Measurements from ENCODE around the gene TCF12.

Gene TCF12

DNA sequence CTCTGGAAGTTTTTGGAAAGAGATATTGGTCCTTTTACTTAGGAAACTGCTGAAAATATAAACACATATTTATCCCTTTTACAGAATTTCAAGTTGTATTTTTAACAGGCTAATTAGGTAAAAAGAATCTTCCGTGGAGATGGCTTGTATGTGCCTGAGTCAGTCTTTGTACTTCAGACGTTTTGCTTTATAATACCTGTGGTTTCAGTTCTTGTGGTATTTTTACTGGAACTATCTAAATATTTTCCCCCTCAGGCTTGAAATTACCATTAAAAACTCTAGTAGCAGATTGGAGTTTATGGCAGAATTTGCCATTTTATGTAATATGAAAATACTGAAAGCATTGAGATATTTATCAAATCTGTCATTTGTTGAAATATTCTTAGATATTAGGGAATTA, 306.2 kb downstream of the TCF12 start:
- DNase-seq: no peak

DNA sequence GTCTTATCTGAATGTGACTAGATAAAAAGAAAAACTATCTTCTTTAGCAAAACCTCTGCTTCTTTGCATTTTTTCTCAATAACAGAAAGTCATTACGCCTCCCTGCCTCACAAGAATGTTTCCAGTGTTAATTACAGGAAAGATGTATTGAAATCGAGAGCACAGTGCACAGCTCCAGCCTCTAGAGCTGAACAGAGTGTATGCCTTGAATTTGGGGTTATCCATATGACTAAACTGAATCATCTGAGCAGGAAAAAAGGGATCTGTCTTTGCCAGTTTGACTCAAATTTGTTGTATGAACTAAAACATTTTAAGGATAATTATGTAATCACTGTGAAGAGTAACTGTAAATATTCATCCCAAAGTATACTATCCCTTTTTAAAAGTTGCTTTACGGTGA, 308.7 kb downstream of the TCF12 start:
- DNase-seq: no peak

DNA sequence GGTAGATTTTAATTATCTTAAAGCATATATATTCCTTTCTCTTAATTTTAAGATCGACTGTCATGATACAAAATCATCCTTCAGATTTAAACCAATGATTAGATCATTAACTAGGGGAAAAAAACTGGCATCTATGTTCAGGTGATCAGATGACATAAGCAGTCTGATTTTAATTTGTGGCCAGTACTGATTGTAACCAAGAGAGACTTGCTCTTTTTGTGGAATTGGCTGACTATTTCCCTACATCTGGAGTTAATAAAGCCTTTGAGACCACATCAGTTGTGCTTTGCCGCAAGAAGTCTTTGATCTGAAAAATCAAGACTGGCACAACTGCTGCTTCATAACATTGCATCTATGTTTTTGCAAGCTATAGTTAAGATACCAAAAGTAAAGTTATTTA, 309.5 kb downstream of the TCF12 start:
- no peak for DNase-seq

DNA sequence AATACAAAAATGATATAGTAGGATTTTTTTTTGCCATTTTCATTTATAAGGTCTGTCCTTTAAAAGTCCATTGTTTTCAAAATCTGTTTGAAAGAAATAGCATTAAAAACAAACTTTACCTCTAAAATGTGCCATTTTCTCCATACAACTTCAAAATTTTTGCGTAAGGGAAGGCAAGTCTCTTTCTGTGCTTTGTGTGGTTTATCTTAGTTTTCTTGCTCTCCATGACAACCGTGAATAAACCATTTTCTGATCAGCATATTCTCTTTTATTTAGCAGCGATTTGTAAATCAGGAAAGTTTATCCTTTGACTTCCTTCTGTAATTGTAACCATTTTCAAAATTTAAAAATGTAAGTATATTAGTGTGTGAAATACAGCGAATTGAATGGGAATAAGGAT, 310.0 kb downstream of the TCF12 start:
- no peak for DNase-seq

DNA sequence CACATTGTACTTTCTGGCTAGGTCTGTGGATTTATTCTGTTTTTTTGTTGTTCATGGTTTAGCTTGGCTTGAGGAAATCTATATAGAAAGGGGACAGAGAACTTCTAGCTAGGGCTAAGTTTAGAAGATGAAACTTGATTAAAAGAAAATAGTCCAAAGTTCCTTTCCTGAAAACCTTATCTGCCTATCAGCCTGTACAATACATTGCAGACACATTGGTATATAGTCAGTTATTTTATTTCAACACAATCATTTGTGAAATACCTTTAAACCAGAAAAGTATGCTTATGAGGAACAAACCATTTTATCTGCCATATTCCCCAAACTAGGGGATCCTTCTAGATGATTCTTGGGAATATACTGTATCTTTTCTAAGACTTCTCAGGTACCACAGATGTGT, 310.6 kb downstream of the TCF12 start:
- DNase-seq: no peak

DNA sequence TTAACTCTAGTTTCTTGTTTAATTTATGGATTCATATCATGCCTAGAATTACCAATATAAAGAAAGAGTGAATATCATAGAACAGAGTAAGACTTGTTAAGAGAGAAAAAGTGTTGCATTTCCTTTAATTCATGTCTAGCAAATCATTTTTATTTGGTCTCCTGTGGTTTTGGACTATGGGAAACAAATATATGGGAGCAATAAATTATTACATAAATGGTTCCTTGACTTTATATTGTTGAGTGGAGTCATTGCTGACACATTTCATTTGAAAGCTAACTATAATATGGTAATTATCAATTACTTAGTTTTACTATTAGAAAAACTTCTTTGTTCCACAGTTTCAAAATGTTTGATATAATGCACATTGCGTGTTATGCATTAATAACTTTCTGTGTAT, 313.1 kb downstream of the TCF12 start:
- DNase-seq: no peak

DNA sequence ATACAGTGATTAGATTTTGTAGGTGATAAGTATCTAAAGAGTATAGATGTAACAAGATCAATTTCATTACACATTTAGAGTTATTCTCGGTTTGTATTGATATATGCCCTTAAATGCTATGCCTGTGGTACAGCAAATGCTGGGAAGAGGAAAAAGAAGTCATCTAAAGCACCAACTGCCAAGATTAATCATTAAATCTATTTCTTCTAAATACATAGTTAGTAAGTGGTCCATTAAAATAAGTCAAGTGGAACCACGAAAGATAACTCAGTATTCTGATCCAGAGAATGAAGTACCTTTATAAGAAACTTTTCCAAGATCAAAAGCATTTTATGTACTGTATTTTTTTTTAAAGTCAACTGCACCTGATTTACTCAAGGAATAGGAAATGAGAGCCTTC, 315.7 kb downstream of the TCF12 start:
- no peak for DNase-seq

DNA sequence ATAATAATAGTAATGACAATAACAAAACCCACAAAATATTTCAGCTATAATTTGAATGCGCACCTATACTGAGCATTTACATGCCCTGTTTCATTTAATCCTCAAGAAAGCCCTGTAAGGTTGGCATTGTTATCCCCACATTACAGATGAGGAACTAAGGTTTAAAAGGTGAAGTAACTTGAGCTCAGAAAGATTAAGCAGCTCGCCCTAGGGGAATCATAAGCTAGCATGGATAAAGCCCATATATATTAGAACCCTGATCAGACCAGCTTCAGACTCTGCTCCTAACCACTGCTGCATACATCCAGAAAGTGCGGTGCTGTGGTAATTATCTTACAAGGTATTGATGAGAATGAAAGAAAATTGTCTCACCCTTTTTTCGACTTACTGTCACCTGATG, 316.7 kb downstream of the TCF12 start:
- DNase-seq: no peak

DNA sequence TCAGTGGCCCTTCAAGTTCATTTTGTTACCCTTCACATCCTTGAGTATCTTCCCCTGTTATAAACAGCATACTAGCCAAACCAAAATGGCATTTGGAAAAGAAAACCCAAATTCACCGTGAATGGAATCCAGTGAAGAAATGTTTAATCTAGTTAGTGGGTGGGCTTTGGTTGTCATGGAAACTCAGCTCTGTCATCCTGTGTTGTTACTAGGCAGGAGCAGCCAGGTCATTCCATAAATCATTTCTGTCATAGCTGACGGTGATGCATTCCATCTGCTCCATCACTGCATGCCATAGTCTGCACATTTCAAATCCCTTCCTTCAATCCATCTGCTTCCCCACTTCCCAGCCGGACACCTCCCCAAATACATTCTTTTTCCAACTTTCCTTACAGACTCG, 317.4 kb downstream of the TCF12 start:
- DNase-seq: no peak

DNA sequence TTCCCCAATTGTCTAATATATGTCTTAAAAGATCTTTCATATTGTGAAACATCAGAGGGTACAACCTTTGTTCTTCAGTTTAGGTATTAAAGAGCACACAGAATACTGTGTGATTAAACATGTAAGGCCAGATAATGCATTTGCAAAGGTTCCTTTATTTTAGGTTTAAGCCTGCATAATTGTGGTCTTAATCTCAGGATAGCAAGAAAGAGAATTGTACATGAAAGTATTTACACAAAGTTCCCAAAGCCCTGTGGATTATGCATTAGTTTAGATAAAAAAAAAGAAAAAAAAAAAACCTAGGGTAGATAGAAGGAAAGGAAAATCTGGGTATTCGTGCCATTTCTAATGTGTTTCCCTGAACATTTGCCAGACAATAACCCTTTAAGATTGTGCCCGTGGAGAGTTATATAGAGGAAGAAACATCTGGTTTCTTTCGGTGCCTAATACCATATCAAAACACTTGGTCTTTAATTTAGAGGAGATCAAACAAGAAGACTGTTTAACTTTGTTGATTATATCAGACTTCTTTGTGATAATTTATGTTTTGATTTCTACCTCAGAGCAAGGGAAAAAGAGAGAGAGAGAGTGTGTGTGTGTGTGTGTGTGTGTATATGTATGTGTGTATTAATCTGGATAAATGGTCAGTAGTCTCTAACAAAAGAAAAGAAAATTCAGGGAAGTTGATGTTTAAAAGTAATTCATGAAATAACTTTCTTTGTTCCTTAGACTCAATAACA, 318.3 kb downstream of the TCF12 start:
- no peak for DNase-seq

DNA sequence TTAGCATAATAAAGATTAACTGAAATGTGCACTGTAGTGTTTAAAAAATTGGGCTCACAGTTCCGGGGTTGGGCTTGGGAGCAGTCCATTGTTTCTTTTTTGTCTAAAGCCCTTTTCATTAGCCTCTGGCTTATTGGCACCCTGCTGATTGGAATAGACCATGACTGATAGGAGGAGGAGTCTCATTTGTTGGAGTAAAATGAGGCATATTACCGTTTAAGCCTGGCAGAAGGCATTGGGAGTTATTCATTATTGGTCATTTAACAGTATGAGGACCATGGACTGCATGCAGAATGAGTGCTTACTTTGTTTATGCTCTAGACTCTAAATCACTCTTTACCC, 318.8 kb downstream of the TCF12 start:
- no peak for DNase-seq

DNA sequence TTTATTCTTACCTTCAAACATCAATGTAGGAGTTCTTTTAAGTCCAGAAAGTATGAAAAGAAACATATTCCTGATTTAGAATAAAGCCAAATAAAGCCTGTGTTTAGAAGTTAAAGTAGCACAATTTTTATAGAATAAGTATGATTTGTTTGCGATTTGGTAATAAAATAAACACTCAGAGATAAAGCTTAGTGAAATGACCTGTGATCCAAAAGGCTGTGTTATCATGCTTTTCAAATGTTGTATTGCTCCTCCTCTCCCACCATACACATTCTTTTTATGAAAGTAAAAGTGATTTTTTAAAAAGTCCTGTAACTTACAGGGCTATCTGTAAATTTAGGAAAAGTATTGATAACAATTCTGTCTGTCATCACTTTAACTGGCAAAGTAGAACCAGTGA, 319.2 kb downstream of the TCF12 start:
- no peak for DNase-seq

DNA sequence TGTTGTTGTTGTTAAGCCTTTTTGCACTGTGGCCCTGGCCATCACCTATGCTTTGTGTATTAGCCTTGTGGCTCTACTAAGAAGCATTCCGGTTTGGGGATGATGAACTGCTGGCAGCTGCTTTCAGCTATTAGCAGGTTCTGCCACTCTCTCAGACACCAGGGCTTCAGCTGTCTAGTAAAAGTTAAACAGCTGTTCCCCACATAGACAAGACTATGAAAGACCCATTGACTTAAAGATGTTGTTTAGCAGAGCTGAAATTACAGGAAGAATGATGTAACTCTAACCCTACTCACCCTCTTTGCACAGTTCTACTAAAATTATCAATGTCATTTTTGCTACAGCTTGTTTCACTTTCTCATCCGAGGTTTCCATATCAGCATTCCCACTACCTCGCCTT, 326.7 kb downstream of the TCF12 start:
- no peak for DNase-seq

DNA sequence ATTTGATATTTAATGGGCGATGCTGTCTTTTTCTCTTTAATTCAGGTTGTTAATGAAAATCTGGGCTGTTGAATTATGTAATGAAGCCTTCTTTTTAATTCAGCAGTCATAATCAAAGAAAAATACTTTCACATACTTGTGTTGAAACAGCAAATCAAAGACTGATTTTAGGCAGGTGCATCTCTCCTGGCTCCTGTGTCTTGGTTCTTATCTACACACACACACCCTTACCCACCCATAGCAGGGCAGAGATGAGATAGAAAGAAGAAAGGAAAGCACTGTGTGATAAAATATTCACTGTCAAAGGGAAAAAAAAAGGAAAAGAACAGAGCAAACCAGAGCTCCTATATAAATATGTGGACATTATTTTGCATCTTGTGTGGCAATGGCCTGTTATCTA, 327.3 kb downstream of the TCF12 start:
- no peak for DNase-seq

DNA sequence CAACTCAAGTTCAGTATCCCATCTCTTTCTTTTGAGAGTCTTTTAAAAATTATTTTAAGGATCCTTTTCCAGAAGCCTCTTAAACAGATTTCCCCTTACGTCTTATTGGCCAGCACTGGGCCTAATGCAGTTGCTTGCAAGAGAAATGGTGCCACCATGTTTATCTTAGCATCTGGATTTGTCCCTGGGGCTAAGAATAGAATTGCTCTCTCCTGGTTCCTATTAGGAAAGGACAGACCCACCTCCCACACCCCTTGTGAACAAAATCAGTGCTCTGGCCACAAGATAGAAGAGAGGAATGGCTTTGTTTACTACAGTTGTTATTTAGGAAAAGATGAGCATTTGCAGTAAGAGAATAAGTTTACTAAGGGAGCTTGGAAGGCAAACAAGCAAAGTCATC, 329.6 kb downstream of the TCF12 start:
- no peak for DNase-seq

DNA sequence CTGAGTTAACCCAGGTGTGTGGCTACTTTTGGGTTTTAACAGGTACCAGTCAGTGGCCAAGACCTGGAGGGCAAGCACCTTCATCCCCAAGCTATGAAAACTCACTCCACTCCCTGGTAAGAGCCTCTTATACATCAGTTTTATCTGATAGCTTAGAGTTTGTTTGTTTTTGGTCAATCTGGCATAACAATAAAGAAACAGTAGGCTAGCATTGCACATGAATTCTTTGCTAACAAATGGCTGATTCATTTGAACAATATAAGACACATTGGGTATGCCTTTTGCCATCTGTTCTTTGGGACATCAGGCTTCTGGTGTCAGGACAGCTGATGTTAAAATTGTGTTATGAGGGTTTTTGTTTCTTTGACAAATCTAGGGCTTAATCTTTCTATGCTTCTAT, 332.9 kb downstream of the TCF12 start:
- no peak for DNase-seq

DNA sequence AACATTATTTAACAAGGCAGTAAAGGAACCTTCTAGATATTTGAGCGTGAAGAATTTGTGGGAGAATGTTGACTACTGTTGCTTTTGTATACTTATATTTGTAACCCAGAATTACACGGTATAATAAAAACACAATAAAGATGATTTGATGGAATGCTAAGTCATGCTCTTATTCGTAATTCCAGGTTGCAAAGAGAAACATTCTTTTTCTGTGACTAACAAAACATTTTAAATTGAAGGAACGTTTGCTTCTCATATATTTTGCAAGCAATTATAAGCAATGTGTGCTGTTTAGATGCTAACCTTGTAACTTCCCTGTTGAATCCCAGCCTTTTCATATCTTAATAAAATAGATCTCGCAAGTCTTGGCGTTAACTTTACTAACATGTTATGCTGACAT, 333.5 kb downstream of the TCF12 start:
- DNase-seq: no peak

DNA sequence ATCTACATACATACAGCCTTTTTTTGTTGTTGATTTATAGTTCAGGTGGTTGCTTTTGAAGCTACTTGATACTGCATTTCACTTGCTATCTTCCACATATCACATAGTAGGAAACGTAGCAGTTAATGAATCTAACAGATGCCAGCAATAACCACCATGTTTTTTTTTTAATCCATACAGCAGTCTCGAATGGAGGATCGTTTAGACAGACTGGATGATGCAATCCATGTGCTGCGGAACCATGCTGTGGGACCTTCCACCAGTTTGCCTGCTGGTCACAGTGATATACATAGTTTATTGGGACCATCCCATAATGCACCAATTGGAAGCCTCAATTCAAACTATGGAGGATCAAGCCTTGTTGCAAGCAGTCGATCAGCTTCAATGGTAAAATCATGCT, 334.6 kb downstream of the TCF12 start:
- DNase-seq: no peak

DNA sequence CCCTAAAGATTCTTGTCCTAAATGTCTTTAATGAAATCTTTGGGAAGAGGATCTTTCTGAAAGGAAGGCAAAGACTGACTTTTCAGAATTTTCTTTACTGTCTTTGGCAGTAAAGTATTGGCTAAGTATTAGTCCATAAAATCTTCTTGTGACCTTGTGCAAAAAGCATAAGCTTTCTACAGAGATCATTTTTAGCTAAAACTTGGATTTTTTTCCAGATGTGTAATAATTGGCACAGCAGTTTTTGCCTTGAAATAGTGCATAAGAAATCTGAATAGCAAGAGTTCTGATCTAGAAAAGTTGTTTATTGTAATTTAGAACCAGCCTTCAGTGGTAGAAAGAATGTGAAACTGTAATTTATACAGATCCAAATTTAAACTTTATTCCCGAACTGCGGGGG, 335.1 kb downstream of the TCF12 start:
- DNase-seq: no peak

DNA sequence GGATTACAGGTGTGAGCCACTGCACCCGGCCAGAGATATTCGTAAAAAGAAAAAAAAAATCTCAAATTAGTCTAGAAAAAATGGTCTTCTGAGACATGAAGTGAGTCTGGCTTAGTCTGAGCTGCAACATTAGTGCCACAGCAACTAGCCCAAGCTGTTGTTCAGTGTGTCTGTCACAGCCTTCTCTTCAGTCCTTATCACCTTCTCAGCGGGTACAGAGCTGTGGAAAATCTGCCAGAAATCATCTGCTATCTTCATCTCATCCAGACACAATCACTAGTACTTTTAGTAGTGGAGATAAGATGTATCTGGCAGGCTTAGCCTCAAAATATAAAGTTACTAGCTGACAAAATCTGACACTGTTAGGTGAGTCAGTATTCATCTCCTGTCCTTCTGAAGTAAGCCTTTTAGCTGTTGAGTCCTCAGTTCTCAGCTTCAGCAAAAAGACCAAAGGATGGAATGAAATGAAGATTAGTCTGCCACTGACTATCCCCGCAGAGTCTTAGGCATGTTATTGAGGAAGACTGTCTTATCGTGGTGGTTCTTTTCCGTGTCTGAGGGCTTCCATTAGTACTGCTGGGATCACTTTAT, 337.4 kb downstream of the TCF12 start:
- DNase-seq: no peak

DNA sequence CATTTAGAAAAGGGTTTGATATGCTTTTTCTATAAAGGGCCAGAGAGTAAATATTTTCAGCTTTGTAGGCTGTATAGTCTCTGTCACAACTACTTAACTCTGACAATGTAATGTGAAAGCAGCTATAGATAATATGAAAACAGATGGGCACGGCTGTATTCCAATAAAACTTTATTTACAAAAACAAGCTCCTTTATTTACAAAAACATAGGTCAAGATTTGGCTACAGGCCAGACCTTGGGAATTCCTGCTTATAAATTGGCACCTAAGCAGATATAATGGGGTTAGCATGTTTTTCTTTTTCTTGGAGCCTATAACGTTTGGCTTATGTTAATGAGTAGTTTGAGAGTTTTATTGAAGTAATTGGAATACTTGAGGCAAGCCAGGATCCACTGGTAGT, 338.5 kb downstream of the TCF12 start:
- no peak for DNase-seq

DNA sequence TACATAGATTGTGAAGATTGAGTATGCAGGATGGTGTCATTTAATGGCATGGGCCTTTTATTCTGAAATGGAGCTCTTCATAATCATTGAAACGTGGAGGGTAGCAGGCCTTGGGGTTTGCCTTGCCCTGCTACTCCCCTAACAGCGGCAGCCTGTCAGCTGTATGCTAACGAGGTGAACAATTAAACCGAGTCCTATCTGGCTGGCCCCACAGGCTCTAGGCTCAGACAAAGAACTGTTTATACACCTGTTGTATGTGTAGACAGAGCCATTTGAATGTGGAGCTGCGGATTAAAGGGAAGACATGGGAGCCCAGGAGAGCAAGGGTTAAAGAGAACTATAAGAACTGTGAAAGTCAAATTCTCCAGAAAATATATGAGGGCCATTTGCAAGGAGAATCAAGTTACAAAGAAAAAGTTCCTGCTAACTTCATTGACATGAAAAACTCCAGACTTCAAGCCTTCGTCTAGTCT, 341.2 kb downstream of the TCF12 start:
- no peak for DNase-seq

DNA sequence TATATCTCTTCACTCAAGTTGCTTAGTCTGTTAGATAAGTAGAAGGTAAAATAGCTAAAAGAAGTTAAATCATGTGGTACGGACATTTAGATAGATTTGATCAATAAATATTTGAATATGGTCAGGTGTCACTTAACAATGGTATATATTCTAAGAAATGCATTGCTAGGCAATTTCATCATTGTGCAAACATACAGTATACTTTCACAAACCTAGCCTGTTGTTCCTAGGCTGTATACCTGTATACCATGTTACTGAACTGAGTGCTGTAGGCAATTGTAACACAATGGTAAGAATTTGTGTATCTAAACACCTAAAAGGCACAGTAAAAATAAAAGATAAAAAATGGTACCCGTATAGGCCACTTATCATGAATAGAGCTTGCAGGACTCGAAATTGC, 345.1 kb downstream of the TCF12 start:
- no peak for DNase-seq

DNA sequence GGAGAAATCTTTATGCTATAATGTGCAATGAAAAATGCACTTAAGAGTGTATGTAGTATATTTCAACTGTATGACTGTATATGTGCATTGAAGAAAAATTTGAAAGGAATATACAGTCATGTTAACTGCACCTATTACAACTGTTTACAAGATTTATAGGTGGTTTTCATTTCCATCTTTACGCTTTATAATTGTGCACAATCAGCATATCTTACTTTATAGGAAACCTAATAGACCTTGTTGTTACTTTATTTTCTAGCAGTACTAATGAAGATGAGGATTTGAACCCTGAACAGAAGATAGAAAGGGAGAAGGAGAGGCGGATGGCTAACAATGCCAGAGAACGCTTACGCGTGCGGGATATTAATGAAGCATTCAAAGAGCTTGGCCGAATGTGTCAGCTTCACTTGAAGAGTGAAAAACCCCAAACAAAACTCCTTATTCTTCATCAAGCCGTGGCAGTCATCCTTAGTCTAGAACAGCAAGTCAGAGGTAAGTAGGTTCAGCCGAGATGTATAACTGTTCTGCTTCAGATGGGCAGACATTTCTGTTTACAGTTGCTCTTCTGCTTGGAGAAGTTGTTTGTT, 354.4 kb downstream of the TCF12 start:
- no peak for DNase-seq

DNA sequence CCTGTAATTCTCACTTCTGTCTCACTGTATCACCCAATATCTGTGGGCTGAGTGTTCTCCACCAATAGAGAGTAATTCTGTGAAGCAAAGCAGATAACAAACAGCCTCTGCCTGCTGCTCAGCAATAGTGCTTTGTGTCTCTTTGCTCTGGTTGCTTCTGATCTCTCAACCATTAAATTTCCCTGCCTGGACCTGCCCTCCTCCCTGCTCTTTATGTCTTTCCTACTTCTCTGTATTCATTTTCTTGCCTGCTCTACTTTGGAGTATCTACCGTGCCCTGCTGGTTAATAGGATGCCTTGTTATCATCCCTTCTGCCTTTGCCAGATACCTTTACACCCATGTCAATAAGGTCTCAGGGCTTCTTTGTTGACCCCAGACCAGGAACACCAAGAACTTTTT, 355.0 kb downstream of the TCF12 start:
- DNase-seq: no peak

Measured in stimulated activated naive CD4-positive, alpha-beta T cell (primary cell).